MCF 10A (cell line): ENCODE results near the gene CORO2B. TPM values are rescaled to one million over a fixed set of nuclear protein-coding genes. Genes with fewer than 3 reads are reported as not detected.

Source experiments
- BruUV-seq: library from RNA; stranded (reverse); fragments of 400-500 nt; replicated peaks from 2 replicates; lab custom pipeline; 2021; lab: Mats Ljungman, UMichigan
- CTCF ChIA-PET: fragments of 300-600 bp; sonication (Branson Sonifier 250); formaldehyde crosslinking; extraction: SDS; loops from one replicate; lab custom pipeline; 2021; ENCODE audit warnings: antibody characterized with exemption, inconsistent platforms; lab: Yijun Ruan, JAX
- POLR2A ChIA-PET: fragments of 300-600, 350-650 bp; sonication (Branson Sonifier 250); formaldehyde crosslinking; extraction: SDS; loops from one replicate; lab custom pipeline; 2020; ENCODE audit warnings: antibody characterized with exemption, inconsistent platforms; lab: Yijun Ruan, JAX
- DNase-seq: peaks from one replicate; pipeline ENCODE4 v3.0.0-alpha.2; 2018; ENCODE audit not compliant: unreplicated experiment
- H3K27ac Mint-ChIP-seq: one replicate; pipeline ENCODE4 v1.8.0; 2022; ENCODE audit warnings: mild to moderate bottlenecking, low read depth, mixed read lengths; ENCODE audit not compliant: unreplicated experiment
- H3K27me3 Mint-ChIP-seq: one replicate; pipeline ENCODE4 v1.8.0; 2022; ENCODE audit warnings: mixed read lengths; ENCODE audit not compliant: insufficient read depth, unreplicated experiment
- H3K36me3 Mint-ChIP-seq: one replicate; pipeline ENCODE4 v1.8.0; 2022; ENCODE audit warnings: mild to moderate bottlenecking, moderate library complexity, mixed read lengths; ENCODE audit not compliant: insufficient read depth, unreplicated experiment
- H3K4me1 Mint-ChIP-seq: one replicate; pipeline ENCODE4 v1.8.0; 2022; ENCODE audit warnings: mixed read lengths; ENCODE audit not compliant: insufficient read depth, unreplicated experiment
- H3K4me3 Mint-ChIP-seq: one replicate; pipeline ENCODE4 v1.8.0; 2022; ENCODE audit warnings: mild to moderate bottlenecking, moderate library complexity, mixed read lengths; ENCODE audit not compliant: unreplicated experiment
- H3K9me3 Mint-ChIP-seq: one replicate; pipeline ENCODE4 v1.8.0; 2022; ENCODE audit warnings: mixed read lengths; ENCODE audit not compliant: unreplicated experiment
- CTCF ChIP-seq: fragments of 200-600 bp; IDR thresholded peaks from one replicate; pipeline ENCODE4 v1.8.0; 2022; ENCODE audit warnings: antibody characterized with exemption, mild to moderate bottlenecking; ENCODE audit not compliant: unreplicated experiment
- intact Hi-C: fragments of 100-400 bp; cut with micrococcal nuclease; formaldehyde crosslinking; loops from 2 replicates; pipeline ENCODE4 v1.14.1; 2022
- total RNA-seq: library from RNA; stranded (reverse); gene quantifications from 2 replicates; pipeline ENCODE4 v1.2.3, GENCODE V29; 2022

CORO2B gene
- total RNA-seq, 1 experiment from 2014 or later: 0.79 TPM

GRCh38 chr15:68719672-68720071 is 140.9 kb downstream of the CORO2B start:
- BruUV-seq: no TSS peak
- no peak overlapping the region for H3K4me3 Mint-ChIP-seq
- no peak overlapping the region for H3K27ac Mint-ChIP-seq
- H3K36me3 Mint-ChIP-seq: no peaks in the 10 kb centered on the region
- no peaks in the 10 kb centered on the region for H3K4me1 Mint-ChIP-seq
- intact Hi-C loops: no loop called here
- no peak for DNase-seq
- H3K9me3 Mint-ChIP-seq: no peaks in the 10 kb centered on the region
- no peak for TF ChIP-seq CTCF
- POLR2A ChIA-PET: no interaction called here
- peaks cover 24% of the 10 kb centered on the region for H3K27me3 Mint-ChIP-seq
- CTCF ChIA-PET: interaction anchor here (0.8 to 1.3 kb wide), 3 partner anchors 10 to 205 kb away, joined by 3 to 6 read pairs (median 3); no protein-coding TSS in a partner anchor

DNA sequence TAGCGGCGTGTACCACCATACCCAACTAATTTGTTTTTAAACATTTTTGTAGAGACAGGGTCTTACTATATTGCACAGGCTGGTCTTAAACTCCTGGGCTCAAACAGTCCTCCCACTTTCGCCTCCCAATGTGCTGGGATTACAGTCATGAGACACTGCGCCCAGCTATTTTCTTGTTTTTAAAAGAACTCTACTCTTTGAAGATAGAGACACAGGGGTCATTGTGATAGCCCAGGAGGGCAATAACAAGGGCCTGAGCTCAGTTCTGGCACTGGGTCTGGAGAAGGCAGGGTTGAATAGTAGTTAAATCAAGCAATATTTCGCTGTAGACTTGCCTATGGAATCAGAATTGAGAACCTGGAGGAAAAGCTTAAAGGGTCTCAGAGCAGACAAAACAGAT is 143.1 kb downstream of the CORO2B start:
- no TSS peak for BruUV-seq
- no peak overlapping the region for H3K27ac Mint-ChIP-seq
- ChIA-PET CTCF (interaction anchor here (0.6 to 1.2 kb wide), 5 partner anchors 8 to 172 kb away, joined by 3 to 6 read pairs (median 4); no protein-coding TSS in a partner anchor), POLR2A (interaction anchor here (0.6 kb wide), 1 partner anchor 16 kb away, joined by 3 read pairs; no protein-coding TSS in a partner anchor)
- H3K27me3 Mint-ChIP-seq: peaks cover 11% of the 10 kb centered on the region
- intact Hi-C loops: no loop called here
- no peaks in the 10 kb centered on the region for H3K36me3 Mint-ChIP-seq
- TF ChIP-seq CTCF: no peak
- no peaks in the 10 kb centered on the region for H3K4me1 Mint-ChIP-seq
- DNase-seq: no peak
- H3K4me3 Mint-ChIP-seq: no peak overlapping the region
- H3K9me3 Mint-ChIP-seq: no peaks in the 10 kb centered on the region

DNA sequence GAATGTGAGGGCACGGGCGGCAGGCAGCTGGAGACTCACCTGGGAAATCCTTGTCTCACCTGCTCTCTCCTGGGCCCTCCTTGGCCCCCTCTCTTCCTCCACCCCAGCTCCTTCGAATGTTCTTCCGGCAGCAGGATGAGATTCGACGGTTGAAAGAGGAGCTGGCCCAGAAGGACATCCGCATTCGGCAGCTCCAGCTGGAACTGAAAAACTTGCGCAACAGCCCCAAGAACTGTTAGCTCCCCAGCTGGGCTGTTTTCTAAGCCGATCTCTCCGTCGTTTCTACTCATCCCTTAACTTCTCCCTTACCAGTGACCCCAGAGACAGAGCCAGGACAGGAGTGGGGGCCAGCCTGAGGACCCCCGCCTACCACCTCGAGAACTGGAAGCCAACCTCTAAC is 146.9 kb downstream of the CORO2B start:
- H3K27ac Mint-ChIP-seq: no peak overlapping the region
- no peak for TF ChIP-seq CTCF
- H3K27me3 Mint-ChIP-seq: no peaks in the 10 kb centered on the region
- POLR2A ChIA-PET: no interaction called here
- H3K4me3 Mint-ChIP-seq: no peak overlapping the region
- no peak for DNase-seq
- H3K4me1 Mint-ChIP-seq: no peaks in the 10 kb centered on the region
- H3K9me3 Mint-ChIP-seq: no peaks in the 10 kb centered on the region
- CTCF ChIA-PET: interaction anchor here (0.7 to 1.3 kb wide), 2 partner anchors 150 to 166 kb away, joined by 4 to 8 read pairs; no protein-coding TSS in a partner anchor
- intact Hi-C loops: no loop called here
- BruUV-seq: no TSS peak
- H3K36me3 Mint-ChIP-seq: no peaks in the 10 kb centered on the region

- DNase-seq: no peak
- CTCF ChIA-PET: interaction anchor here (0.7 to 1.3 kb wide), 2 partner anchors 150 to 166 kb away, joined by 4 to 8 read pairs; no protein-coding TSS in a partner anchor
- Mint-ChIP-seq H3K4me1 (no peaks in the 10 kb centered on the region), H3K27ac (no peak overlapping the region), H3K4me3 (no peak overlapping the region), H3K9me3 (no peaks in the 10 kb centered on the region), H3K27me3 (no peaks in the 10 kb centered on the region), H3K36me3 (no peaks in the 10 kb centered on the region)
- no peak for TF ChIP-seq CTCF
- intact Hi-C loops: no loop called here
- POLR2A ChIA-PET: no interaction called here
- BruUV-seq: no TSS peak
Measured at GRCh38 chr15:68726246-68726645, 147.5 kb downstream of the CORO2B start.
